Measurements from ENCODE around the gene SH3RF3. TPM values are rescaled to one million over a fixed set of nuclear protein-coding genes. Genes with fewer than 3 reads are reported as not detected.

Gene SH3RF3
- total RNA-seq, 1 experiment from 2014 or later, result 0.98 TPM

GRCh38 chr2:109145286-109145685 lies 16.3 kb downstream of the SH3RF3 start:
- Histone ChIP-seq H3K4me1 (no peaks in the 10 kb centered on the region), H3K4me3 (ENCODE audit: low read depth, low read length) (no peak overlapping the region), H3K27me3 (replicated peaks; ENCODE audit: control insufficient read depth, insufficient read depth, low read length) (no peaks in the 10 kb centered on the region), H3K36me3 (ENCODE audit: control insufficient read depth, insufficient read depth, low read length) (no peaks in the 10 kb centered on the region), H3K9me3 (no peaks in the 10 kb centered on the region)
- ChIA-PET POLR2A (no interaction called here), CTCF (no interaction called here)
- Mint-ChIP-seq H3K4me1 (ENCODE audit: low read depth, unreplicated experiment) (no peaks in the 10 kb centered on the region), H3K4me3 (ENCODE audit: unreplicated experiment) (no peak overlapping the region), H3K9me3 (ENCODE audit: unreplicated experiment) (no peaks in the 10 kb centered on the region), H3K27me3 (ENCODE audit: insufficient read depth, unreplicated experiment) (peaks cover 10% of the 10 kb centered on the region), H3K27ac (ENCODE audit: unreplicated experiment) (no peak overlapping the region), H3K36me3 (ENCODE audit: insufficient read depth, unreplicated experiment) (no peaks in the 10 kb centered on the region)
- intact Hi-C loops (cut with micrococcal nuclease; ENCODE audit: unreplicated experiment), result no loop called here
- DNase-seq, result no peak
- no peak for TF ChIP-seq CTCF (IDR thresholded peaks at IDR 0.05; ENCODE audit: insufficient read depth in 1 of 2, low read depth in 1 of 2, low read length in 1 of 2, severe bottlenecking in 1 of 2, unreplicated experiment in 1 of 2)
- BruUV-seq (replicated peaks), result no TSS peak

DNA sequence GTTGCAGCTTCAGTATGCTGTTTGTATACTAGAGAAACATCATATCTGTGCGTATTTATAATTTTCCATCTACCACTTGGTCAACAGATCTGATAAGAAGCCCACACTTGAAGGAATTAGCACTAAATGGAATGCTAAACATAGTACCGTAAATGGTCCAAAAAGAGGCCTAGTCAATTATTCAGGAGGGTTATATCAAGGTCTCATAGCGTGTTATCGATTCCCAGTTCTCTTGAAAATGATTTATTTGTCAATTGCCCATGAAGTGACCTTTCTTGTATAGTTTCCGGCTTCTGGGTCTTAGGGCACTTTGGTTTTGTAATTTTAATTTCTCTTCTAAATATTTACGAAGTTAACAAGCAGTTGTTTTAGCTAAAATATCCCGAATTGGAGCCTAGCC lies 18.4 kb downstream of the SH3RF3 start:
- H3K36me3 ChIP-seq (ENCODE audit: control insufficient read depth, insufficient read depth, low read length), result no peaks in the 10 kb centered on the region
- DNase-seq, result no peak
- H3K9me3 Mint-ChIP-seq (ENCODE audit: unreplicated experiment), result no peaks in the 10 kb centered on the region
- no TSS peak for BruUV-seq (replicated peaks)
- H3K36me3 Mint-ChIP-seq (ENCODE audit: insufficient read depth, unreplicated experiment), result no peaks in the 10 kb centered on the region
- no peaks in the 10 kb centered on the region for H3K9me3 ChIP-seq
- ChIA-PET CTCF (no interaction called here), POLR2A (no interaction called here)
- no peak overlapping the region for H3K4me3 Mint-ChIP-seq (ENCODE audit: unreplicated experiment)
- no peak for TF ChIP-seq CTCF (IDR thresholded peaks at IDR 0.05; ENCODE audit: insufficient read depth in 1 of 2, low read depth in 1 of 2, low read length in 1 of 2, severe bottlenecking in 1 of 2, unreplicated experiment in 1 of 2)
- H3K27me3 ChIP-seq (replicated peaks; ENCODE audit: control insufficient read depth, insufficient read depth, low read length), result no peaks in the 10 kb centered on the region
- no peak overlapping the region for H3K4me3 ChIP-seq (ENCODE audit: low read depth, low read length)
- intact Hi-C loops (cut with micrococcal nuclease; ENCODE audit: unreplicated experiment), result no loop called here
- H3K4me1 Mint-ChIP-seq (ENCODE audit: low read depth, unreplicated experiment), result no peaks in the 10 kb centered on the region
- H3K27me3 Mint-ChIP-seq (ENCODE audit: insufficient read depth, unreplicated experiment), result peaks cover 6% of the 10 kb centered on the region
- no peak overlapping the region for H3K27ac Mint-ChIP-seq (ENCODE audit: unreplicated experiment)
- H3K4me1 ChIP-seq, result no peaks in the 10 kb centered on the region

GRCh38 chr2:109148117-109148746 lies 19.2 kb downstream of the SH3RF3 start:
- TF ChIP-seq CTCF (IDR thresholded peaks at IDR 0.05; ENCODE audit: insufficient read depth in 1 of 2, low read depth in 1 of 2, low read length in 1 of 2, severe bottlenecking in 1 of 2, unreplicated experiment in 1 of 2), result no peak
- H3K9me3 ChIP-seq, result no peaks in the 10 kb centered on the region
- no peak overlapping the region for H3K4me3 ChIP-seq (ENCODE audit: low read depth, low read length)
- no peaks in the 10 kb centered on the region for H3K9me3 Mint-ChIP-seq (ENCODE audit: unreplicated experiment)
- no peak for DNase-seq
- H3K36me3 Mint-ChIP-seq (ENCODE audit: insufficient read depth, unreplicated experiment), result no peaks in the 10 kb centered on the region
- intact Hi-C loops (cut with micrococcal nuclease; ENCODE audit: unreplicated experiment), result no loop called here
- H3K4me3 Mint-ChIP-seq (ENCODE audit: unreplicated experiment), result no peak overlapping the region
- H3K36me3 ChIP-seq (ENCODE audit: control insufficient read depth, insufficient read depth, low read length), result no peaks in the 10 kb centered on the region
- peaks cover 5% of the 10 kb centered on the region for H3K27me3 Mint-ChIP-seq (ENCODE audit: insufficient read depth, unreplicated experiment)
- no peaks in the 10 kb centered on the region for H3K27me3 ChIP-seq (replicated peaks; ENCODE audit: control insufficient read depth, insufficient read depth, low read length)
- POLR2A ChIA-PET, result no interaction called here
- H3K27ac Mint-ChIP-seq (ENCODE audit: unreplicated experiment), result no peak overlapping the region
- no peaks in the 10 kb centered on the region for H3K4me1 Mint-ChIP-seq (ENCODE audit: low read depth, unreplicated experiment)
- CTCF ChIA-PET, result no interaction called here
- no peaks in the 10 kb centered on the region for H3K4me1 ChIP-seq
- BruUV-seq (replicated peaks), result no TSS peak

Measured in Caco-2 (cell line).